Prostate gland (tissue), 2 donors: ENCODE measurements around the gene DBN1.

Experiments
- POLR2A ChIP-seq: fragments of 450-650 bp; IDR thresholded peaks from one replicate; pipeline ENCODE4 v1.6.1; 2016; ENCODE audit warnings: antibody characterized with exemption, mild to moderate bottlenecking
- TF ChIP-seq, protein P1 (sequence below), 4 experiments: fragments of 200-600 bp in 2 of 4; fragments of 450-650 bp in 2 of 4; sonication (generic) in 2 of 4; IDR thresholded peaks; 1 replicate in 3 of 4; 2 replicates in 1 of 4; pipeline ENCODE4 v1.5.1; 2016 to 2019; ENCODE audit warnings: antibody characterized with exemption in 4 of 4, mild to moderate bottlenecking in 2 of 4, moderate library complexity in 2 of 4

DNA sequence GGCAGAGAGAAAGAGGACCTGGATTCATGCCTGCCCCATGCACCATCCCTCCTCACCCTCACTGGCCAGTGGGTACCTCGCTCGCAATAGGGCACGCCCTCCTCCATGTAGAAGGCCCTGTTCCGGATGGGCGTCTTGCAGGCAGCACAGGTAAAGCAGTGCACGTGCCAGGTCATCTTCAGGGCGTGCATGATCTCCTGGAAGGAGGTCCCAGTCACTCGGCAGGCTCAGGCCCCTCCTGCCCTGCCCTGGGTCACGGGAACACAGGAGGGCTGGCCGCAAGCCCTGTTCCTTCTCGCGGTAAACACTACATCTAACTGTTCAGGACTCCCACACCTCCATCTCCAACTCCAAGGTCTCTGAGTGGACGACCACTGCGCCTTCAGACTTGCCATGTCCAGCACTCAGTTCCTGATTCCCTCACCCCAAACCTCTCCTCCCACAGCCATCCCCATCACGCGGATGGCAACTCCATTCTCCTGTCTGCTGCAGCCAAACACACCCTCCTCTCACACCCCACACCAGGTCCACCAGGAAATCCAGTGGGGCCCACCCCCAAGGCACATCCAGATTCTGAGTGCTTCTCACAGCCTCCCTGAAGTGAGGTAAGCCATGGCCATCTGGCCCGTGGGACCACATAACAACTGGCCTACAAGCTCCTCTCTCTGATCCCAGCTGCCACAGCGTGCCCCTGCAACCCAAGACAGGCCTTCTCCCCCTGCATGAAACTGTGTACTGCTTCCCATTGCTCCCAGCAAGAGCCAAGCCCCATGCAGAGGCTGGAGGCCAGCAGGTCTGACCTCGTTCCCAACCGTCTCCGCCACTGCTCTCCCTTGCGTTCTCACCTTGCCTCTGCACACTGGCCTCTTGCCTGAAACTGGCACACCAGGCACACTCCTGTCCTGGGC is 10.8 kb upstream of the DBN1 start:
- TF ChIP-seq, protein P1, sequence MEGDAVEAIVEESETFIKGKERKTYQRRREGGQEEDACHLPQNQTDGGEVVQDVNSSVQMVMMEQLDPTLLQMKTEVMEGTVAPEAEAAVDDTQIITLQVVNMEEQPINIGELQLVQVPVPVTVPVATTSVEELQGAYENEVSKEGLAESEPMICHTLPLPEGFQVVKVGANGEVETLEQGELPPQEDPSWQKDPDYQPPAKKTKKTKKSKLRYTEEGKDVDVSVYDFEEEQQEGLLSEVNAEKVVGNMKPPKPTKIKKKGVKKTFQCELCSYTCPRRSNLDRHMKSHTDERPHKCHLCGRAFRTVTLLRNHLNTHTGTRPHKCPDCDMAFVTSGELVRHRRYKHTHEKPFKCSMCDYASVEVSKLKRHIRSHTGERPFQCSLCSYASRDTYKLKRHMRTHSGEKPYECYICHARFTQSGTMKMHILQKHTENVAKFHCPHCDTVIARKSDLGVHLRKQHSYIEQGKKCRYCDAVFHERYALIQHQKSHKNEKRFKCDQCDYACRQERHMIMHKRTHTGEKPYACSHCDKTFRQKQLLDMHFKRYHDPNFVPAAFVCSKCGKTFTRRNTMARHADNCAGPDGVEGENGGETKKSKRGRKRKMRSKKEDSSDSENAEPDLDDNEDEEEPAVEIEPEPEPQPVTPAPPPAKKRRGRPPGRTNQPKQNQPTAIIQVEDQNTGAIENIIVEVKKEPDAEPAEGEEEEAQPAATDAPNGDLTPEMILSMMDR (IDR thresholded peaks at IDR 0.05) = no peak
- TF ChIP-seq POLR2A = no peak
